CD4-positive, CD25-positive, alpha-beta regulatory T cell (primary cell): ENCODE measurements around the gene MVD. TPM values are rescaled to one million over a fixed set of nuclear protein-coding genes. Genes with fewer than 3 reads are reported as not detected.

Source experiments
- ATAC-seq, 2 donors: fragments of 150-1000 bp; cut with Tn5 transposase; one replicate each; pipeline ENCODE4 v1.10.0; 2021; ENCODE audit warnings: low read depth in 2 of 2, moderate number of reproducible peaks in 2 of 2, moderate library complexity in 1 of 2
- DNase-seq, 3 donors: peaks; one replicate each; pipeline versions ENCODE4 v3.0.0 to v3.0.0-alpha.2; 2012 to 2022; ENCODE audit warnings: mixed read lengths in 1 of 3
- H3K27ac ChIP-seq: one replicate; pipeline ENCODE4 v1.7.0; 2013; ENCODE audit warnings: mild to moderate bottlenecking, low read length; ENCODE audit not compliant: insufficient read depth, poor library complexity, severe bottlenecking
- H3K27me3 ChIP-seq: one replicate; pipeline ENCODE4 v1.7.0; 2013; ENCODE audit warnings: low read length; ENCODE audit not compliant: control insufficient read depth, insufficient read depth
- H3K36me3 ChIP-seq: one replicate; pipeline ENCODE4 v1.7.0; 2013; ENCODE audit warnings: mild to moderate bottlenecking, low read length, moderate library complexity; ENCODE audit not compliant: control insufficient read depth, insufficient read depth
- H3K4me1 ChIP-seq: 2 replicates; pipeline ENCODE4 v1.7.0; 2013; ENCODE audit warnings: mild to moderate bottlenecking, low read length; ENCODE audit not compliant: insufficient read depth, control insufficient read depth, poor library complexity, severe bottlenecking
- H3K4me3 ChIP-seq: one replicate; pipeline ENCODE4 v1.7.0; 2013; ENCODE audit warnings: low read depth, mild to moderate bottlenecking, low read length, moderate library complexity
- H3K9me3 ChIP-seq, 2 experiments: 1 replicate in 1 of 2; 2 replicates in 1 of 2; pipeline ENCODE4 v1.7.0; 2013; ENCODE audit warnings: low read length in 2 of 2, mild to moderate bottlenecking in 1 of 2, moderate library complexity in 1 of 2; ENCODE audit not compliant: control insufficient read depth in 2 of 2
- H3K27ac Mint-ChIP-seq, 3 donors: one replicate each; pipeline ENCODE4 v1.8.0; 2020 to 2022; ENCODE audit warnings: mild to moderate bottlenecking in 3 of 3, mixed read lengths in 3 of 3, moderate library complexity in 2 of 3
- H3K27me3 Mint-ChIP-seq: one replicate; pipeline ENCODE4 v1.8.0; 2022; ENCODE audit warnings: mild to moderate bottlenecking, mixed read lengths
- H3K36me3 Mint-ChIP-seq: one replicate; pipeline ENCODE4 v1.8.0; 2020; ENCODE audit warnings: mixed read lengths
- H3K4me1 Mint-ChIP-seq, 4 donors: one replicate each; pipeline ENCODE4 v1.8.0; 2020 to 2022; ENCODE audit warnings: mixed read lengths in 4 of 4, mild to moderate bottlenecking in 1 of 4
- H3K4me3 Mint-ChIP-seq, 4 donors: one replicate each; pipeline ENCODE4 v1.8.0; 2020 to 2022; ENCODE audit warnings: mild to moderate bottlenecking in 4 of 4, mixed read lengths in 4 of 4, moderate library complexity in 3 of 4
- H3K9me3 Mint-ChIP-seq, 7 donors: one replicate each; pipeline ENCODE4 v1.8.0; 2020 to 2022; ENCODE audit warnings: mixed read lengths in 7 of 7, mild to moderate bottlenecking in 3 of 7, moderate library complexity in 2 of 7
- polyA plus RNA-seq, 4 donors: library from polyadenylated mRNA; unstranded; fragments of 300-500 nt; fragmentation: Illumina TruSeq; gene quantifications; one replicate each; pipeline ENCODE4 v1.2.3, GENCODE V29; 2021
- total RNA-seq: library from RNA; stranded (reverse); gene quantifications from one replicate; pipeline ENCODE4 v1.2.3, GENCODE V29; 2022

MVD gene
- total and polyA plus RNA-seq, 5 donors from 2014 or later, result 19.6 to 59.7 (median 23.0) TPM

GRCh38 chr16:88705801-88706228, 42.9 kb upstream of the MVD start:
- Histone ChIP-seq H3K27ac (peak overlapping the region; percentile 92), H3K9me3 (no peaks in the 10 kb centered on the region), H3K4me3 (peak overlapping the region; percentile 89), H3K4me1 (peaks cover 59% of the 10 kb centered on the region), H3K36me3 (no peaks in the 10 kb centered on the region), H3K27me3 (no peaks in the 10 kb centered on the region)
- Mint-ChIP-seq H3K4me3 (peak overlapping the region; percentile 94 to 100 (median 96)), H3K36me3 (peaks cover 5% of the 10 kb centered on the region), H3K27ac (peak overlapping the region; percentile 95 to 98 (median 97)), H3K4me1 (peaks cover 6 to 56% (median 19%) of the 10 kb centered on the region in 4 donors), H3K27me3 (peaks cover 5% of the 10 kb centered on the region), H3K9me3 (peaks cover 0 to 3% (median 0%) of the 10 kb centered on the region in 7 donors)
- peak in 1 of 3 donors; percentile 22 for DNase-seq
- ATAC-seq, result no peak

GRCh38 chr16:88705076-88705684, 42.3 kb upstream of the MVD start:
- Mint-ChIP-seq H3K9me3 (peaks cover 0 to 3% (median 0%) of the 10 kb centered on the region in 7 donors), H3K36me3 (peaks cover 5% of the 10 kb centered on the region), H3K4me1 (peaks cover 6 to 60% (median 23%) of the 10 kb centered on the region in 4 donors), H3K27ac (peak overlapping the region; percentile 95 to 98 (median 97)), H3K27me3 (peaks cover 5% of the 10 kb centered on the region), H3K4me3 (peak overlapping the region; percentile 94 to 100 (median 96))
- Histone ChIP-seq H3K27me3 (no peaks in the 10 kb centered on the region), H3K9me3 (no peaks in the 10 kb centered on the region), H3K27ac (peak overlapping the region; percentile 92), H3K36me3 (no peaks in the 10 kb centered on the region), H3K4me1 (peaks cover 65% of the 10 kb centered on the region), H3K4me3 (peak overlapping the region; percentile 89)
- DNase-seq (peak; percentile 25 to 54 (median 45)), ATAC-seq (no peak)

GRCh38 chr16:88703486-88704309, 40.8 kb upstream of the MVD start:
- DNase-seq (peak; percentile 62 to 91 (median 75)), ATAC-seq (peak; percentile 6 to 15)
- Mint-ChIP-seq H3K4me1 (peaks cover 6 to 69% (median 27%) of the 10 kb centered on the region in 4 donors), H3K4me3 (peak overlapping the region; percentile 94 to 100 (median 96)), H3K9me3 (peaks cover 0 to 4% (median 0%) of the 10 kb centered on the region in 7 donors), H3K27me3 (peaks cover 5% of the 10 kb centered on the region), H3K27ac (peak overlapping the region; percentile 95 to 99 (median 97)), H3K36me3 (peaks cover 5% of the 10 kb centered on the region)
- Histone ChIP-seq H3K4me1 (peaks cover 80% of the 10 kb centered on the region), H3K27ac (peak overlapping the region; percentile 92), H3K27me3 (no peaks in the 10 kb centered on the region), H3K36me3 (peaks cover 7% of the 10 kb centered on the region), H3K9me3 (no peaks in the 10 kb centered on the region), H3K4me3 (peak overlapping the region; percentile 89)

- H3K27ac ChIP-seq, result peak overlapping the region; percentile 92
- peaks cover 5% of the 10 kb centered on the region for H3K27me3 Mint-ChIP-seq
- peak overlapping the region; percentile 94 to 100 (median 96) for H3K4me3 Mint-ChIP-seq
- peak in 2 of 3 donors; percentile 25 to 50 for DNase-seq
- H3K36me3 ChIP-seq, result peaks cover 17% of the 10 kb centered on the region
- H3K27ac Mint-ChIP-seq, result peak overlapping the region; percentile 95 to 99 (median 97)
- H3K9me3 ChIP-seq, result no peaks in the 10 kb centered on the region
- peaks cover 0 to 4% (median 0%) of the 10 kb centered on the region in 7 donors for H3K9me3 Mint-ChIP-seq
- H3K36me3 Mint-ChIP-seq, result peaks cover 5% of the 10 kb centered on the region
- ATAC-seq, result no peak
- H3K27me3 ChIP-seq, result no peaks in the 10 kb centered on the region
- H3K4me3 ChIP-seq, result peak overlapping the region; percentile 75
- H3K4me1 ChIP-seq, result peaks cover 90% of the 10 kb centered on the region
- peaks cover 6 to 74% (median 30%) of the 10 kb centered on the region in 4 donors for H3K4me1 Mint-ChIP-seq
Observed at GRCh38 chr16:88702371-88703210, 39.7 kb upstream of the MVD start.

- peak overlapping the region; percentile 92 for H3K27ac ChIP-seq
- no peaks in the 10 kb centered on the region for H3K27me3 ChIP-seq
- H3K27ac Mint-ChIP-seq, result peak overlapping the region; percentile 95 to 99 (median 97)
- H3K4me1 ChIP-seq, result peaks cover 84% of the 10 kb centered on the region
- peaks cover 5% of the 10 kb centered on the region for H3K27me3 Mint-ChIP-seq
- ATAC-seq (no peak), DNase-seq (peak in 2 of 3 donors; percentile 20 to 34)
- peak overlapping the region; percentile 75 for H3K4me3 ChIP-seq
- peaks cover 25% of the 10 kb centered on the region for H3K36me3 ChIP-seq
- peaks cover 0 to 4% (median 0%) of the 10 kb centered on the region in 7 donors for H3K9me3 Mint-ChIP-seq
- peak overlapping the region; percentile 94 to 100 (median 96) for H3K4me3 Mint-ChIP-seq
- H3K4me1 Mint-ChIP-seq, result peaks cover 0 to 70% (median 24%) of the 10 kb centered on the region in 4 donors
- peaks cover 5% of the 10 kb centered on the region for H3K36me3 Mint-ChIP-seq
- no peaks in the 10 kb centered on the region for H3K9me3 ChIP-seq
Observed at GRCh38 chr16:88701581-88702370, 38.9 kb upstream of the MVD start.

- ATAC-seq (peak; percentile 82 to 84), DNase-seq (peak; percentile 95 to 98 (median 95))
- Mint-ChIP-seq H3K4me3 (peak overlapping the region; percentile 94 to 100 (median 96)), H3K4me1 (peaks cover 0 to 73% (median 24%) of the 10 kb centered on the region in 4 donors), H3K36me3 (peaks cover 6% of the 10 kb centered on the region), H3K27me3 (peaks cover 5% of the 10 kb centered on the region), H3K27ac (peak overlapping the region; percentile 95 to 99 (median 96)), H3K9me3 (peaks cover 0 to 4% (median 0%) of the 10 kb centered on the region in 7 donors)
- peak overlapping the region; percentile 75 for H3K4me3 ChIP-seq
- H3K27ac ChIP-seq, result peak overlapping the region; percentile 92
- H3K4me1 ChIP-seq, result peaks cover 79% of the 10 kb centered on the region
- peaks cover 33% of the 10 kb centered on the region for H3K36me3 ChIP-seq
- H3K9me3 ChIP-seq, result no peaks in the 10 kb centered on the region
- H3K27me3 ChIP-seq, result no peaks in the 10 kb centered on the region
Observed at GRCh38 chr16:88700636-88701482, 38.0 kb upstream of the MVD start.
